Measurements from ENCODE around the gene ZNF296.

Gene ZNF296

DNA sequence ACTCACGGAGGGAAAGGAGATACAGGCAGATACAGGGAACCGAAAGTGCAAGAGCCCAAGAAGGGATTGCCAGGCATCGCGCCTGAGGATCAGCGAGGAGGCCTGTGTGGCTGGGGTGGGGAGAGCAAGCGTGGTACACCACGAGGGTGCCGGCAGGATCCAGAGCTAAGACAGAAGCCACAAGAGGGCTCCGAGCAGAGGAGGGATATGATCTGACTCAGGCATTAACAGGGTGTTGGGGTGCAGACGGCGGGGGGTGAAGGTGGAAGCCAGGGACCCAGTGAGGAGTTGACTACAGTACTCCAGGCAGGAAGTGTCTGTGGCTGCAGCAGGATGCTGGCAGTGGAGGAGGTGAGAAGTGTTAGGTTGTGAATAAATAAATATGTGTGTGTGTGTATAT lies 11.3 kb upstream of the ZNF296 start:
- Histone ChIP-seq H3K9me3 (no peaks in the 10 kb centered on the region), H3K27me3 (no peaks in the 10 kb centered on the region), H3K27ac (no peak overlapping the region), H3K36me3 (peaks cover 0 to 24% (median 6%) of the 10 kb centered on the region in 3 donors), H3K4me1 (peaks cover 0 to 9% (median 7%) of the 10 kb centered on the region in 4 donors), H3K4me3 (no peak overlapping the region)
- TF ChIP-seq, protein P1, sequence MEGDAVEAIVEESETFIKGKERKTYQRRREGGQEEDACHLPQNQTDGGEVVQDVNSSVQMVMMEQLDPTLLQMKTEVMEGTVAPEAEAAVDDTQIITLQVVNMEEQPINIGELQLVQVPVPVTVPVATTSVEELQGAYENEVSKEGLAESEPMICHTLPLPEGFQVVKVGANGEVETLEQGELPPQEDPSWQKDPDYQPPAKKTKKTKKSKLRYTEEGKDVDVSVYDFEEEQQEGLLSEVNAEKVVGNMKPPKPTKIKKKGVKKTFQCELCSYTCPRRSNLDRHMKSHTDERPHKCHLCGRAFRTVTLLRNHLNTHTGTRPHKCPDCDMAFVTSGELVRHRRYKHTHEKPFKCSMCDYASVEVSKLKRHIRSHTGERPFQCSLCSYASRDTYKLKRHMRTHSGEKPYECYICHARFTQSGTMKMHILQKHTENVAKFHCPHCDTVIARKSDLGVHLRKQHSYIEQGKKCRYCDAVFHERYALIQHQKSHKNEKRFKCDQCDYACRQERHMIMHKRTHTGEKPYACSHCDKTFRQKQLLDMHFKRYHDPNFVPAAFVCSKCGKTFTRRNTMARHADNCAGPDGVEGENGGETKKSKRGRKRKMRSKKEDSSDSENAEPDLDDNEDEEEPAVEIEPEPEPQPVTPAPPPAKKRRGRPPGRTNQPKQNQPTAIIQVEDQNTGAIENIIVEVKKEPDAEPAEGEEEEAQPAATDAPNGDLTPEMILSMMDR (IDR thresholded peaks at IDR 0.05), result no peak
- DNase-seq, result no peak
- intact Hi-C loops (cut with DNase I; ENCODE audit: low total_unique reads), result no loop called here

DNA sequence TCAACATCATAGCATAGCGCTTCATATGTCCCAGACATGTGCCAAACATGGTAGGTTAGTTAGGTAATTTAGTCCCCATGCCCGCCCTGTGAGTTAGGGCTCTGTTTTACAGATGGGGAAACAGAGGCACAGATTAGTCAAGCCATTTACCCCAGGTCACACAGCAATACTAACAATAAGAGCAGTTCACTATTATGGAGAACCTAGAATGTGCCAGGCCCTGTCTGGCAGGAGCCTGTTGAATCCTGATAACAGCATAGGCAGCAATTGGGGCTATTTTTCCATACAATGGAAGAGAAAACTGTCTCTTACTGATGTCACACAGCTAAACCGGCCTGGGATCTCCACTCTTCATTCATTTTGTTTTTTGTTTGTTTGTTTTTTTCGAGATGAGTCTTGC lies 10.2 kb upstream of the ZNF296 start:
- TF ChIP-seq, protein P1 (IDR thresholded peaks at IDR 0.05), result no peak
- Histone ChIP-seq H3K27me3 (no peaks in the 10 kb centered on the region), H3K36me3 (peaks cover 0 to 35% (median 12%) of the 10 kb centered on the region in 3 donors), H3K9me3 (no peaks in the 10 kb centered on the region), H3K4me3 (no peak overlapping the region), H3K27ac (no peak overlapping the region), H3K4me1 (peaks cover 0 to 9% (median 7%) of the 10 kb centered on the region in 4 donors)
- intact Hi-C loops (cut with DNase I; ENCODE audit: low total_unique reads), result no loop called here
- DNase-seq, result no peak

DNA sequence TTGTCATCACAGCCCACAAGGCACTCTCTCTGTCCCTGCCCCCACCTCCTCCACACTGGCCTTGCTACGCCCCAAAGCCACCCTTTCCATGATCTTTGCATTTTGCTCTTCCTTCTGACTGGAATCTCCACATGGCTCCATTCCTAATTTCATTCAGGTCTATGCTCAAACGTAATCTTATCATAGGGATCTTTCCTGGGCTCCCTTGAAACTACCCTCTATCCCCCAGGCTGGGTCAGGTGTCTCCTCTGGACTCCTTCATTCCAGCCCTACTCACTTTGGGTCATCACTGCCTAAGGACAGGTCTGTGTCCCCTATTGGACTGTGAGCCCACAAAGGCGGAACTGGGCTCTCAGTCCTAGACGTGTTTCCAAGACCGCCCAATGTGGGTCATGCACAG lies 5.9 kb upstream of the ZNF296 start:
- Histone ChIP-seq H3K4me3 (no peak overlapping the region), H3K36me3 (peaks cover 0 to 29% (median 12%) of the 10 kb centered on the region in 3 donors), H3K9me3 (no peaks in the 10 kb centered on the region), H3K4me1 (peaks cover 0 to 27% (median 19%) of the 10 kb centered on the region in 4 donors), H3K27ac (no peak overlapping the region), H3K27me3 (no peaks in the 10 kb centered on the region)
- TF ChIP-seq, protein P1 (IDR thresholded peaks at IDR 0.05), result no peak
- intact Hi-C loops (cut with DNase I; ENCODE audit: low total_unique reads), result no loop called here
- no peak for DNase-seq

DNA sequence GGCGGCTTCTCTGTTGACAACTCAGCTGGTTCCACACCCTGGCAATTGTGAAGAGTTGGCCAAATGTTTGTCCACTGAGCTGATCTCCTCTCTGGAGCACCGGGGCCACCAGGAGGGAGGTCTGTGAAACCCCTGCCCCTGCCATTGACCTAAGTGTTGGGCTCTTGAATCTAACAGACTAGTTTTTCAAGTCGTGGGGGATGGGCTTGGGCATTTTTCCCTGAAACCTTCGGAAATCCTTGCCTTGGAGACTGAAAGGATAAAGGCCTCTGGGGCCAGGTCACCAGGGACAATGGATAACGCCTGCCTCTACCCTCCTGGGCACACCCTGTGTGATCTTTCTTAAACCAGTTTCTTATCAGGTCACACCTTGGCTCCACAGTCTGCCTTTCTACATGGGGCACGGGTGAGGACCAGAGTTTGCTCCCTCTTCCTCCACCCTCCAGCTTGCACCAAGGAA lies 3.7 kb upstream of the ZNF296 start:
- Histone ChIP-seq H3K4me3 (peak overlapping the region; percentile 70 to 93), H3K27ac (peak overlapping the region in 1 of 2 donors; percentile 70), H3K4me1 (peaks cover 0 to 48% (median 29%) of the 10 kb centered on the region in 4 donors), H3K27me3 (no peaks in the 10 kb centered on the region), H3K9me3 (no peaks in the 10 kb centered on the region), H3K36me3 (peaks cover 0 to 21% (median 7%) of the 10 kb centered on the region in 3 donors)
- intact Hi-C loops (cut with DNase I; ENCODE audit: low total_unique reads), result no loop called here
- TF ChIP-seq, protein P1 (IDR thresholded peaks at IDR 0.05), result no peak
- no peak for DNase-seq

DNA sequence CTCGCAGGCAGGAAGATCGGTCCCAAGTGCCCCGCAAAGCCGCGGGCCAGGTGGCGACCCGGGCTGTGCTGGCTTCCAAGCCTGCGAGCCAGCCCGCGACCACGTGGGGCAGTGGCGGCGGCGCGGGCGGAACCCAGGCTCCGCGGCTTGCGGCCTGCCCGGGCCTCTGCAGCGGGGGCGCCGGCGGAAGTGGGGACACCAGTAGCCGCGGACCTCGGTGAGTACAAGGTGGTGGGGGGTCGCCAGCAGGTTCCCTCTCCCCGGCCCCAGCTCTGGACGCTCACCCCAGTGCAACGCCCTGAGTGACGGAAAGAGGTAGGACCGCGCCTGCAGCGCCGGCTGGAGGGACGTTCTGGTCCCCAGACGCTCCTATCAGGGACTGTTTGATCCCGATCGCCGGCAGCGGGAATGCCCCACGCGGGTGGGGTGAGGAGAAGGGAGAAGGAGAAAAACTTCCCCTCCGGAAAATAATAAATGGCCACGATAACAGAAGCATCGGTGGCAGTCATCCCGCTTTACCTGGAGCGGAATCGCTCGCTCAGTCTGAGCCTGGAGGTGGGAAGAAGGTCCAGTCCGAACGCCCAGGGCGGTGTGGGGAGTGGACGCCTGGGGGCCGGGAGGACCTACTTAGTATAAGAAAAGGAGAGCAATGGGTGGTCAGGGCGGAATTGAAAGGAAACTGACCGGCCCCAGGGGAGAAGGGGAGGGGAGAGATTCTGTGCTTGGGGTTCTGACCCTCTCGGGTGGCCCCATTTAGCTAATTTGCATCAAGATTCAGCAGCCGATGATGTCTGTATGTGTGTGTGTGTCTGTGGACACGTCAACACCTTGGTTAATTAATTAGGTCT lies 3.0 kb upstream of the ZNF296 start, which contains the start of gene GEMIN7:
Gene GEMIN7, plus strand, starts transcription at position 198 of the 848 bp plus-strand sequence. CDS start 10,855 bp downstream, outside the sequence.
- Histone ChIP-seq H3K27ac (peak within 1 kb of the TSS; percentile 70 to 71), H3K4me3 (peak within 1 kb of the TSS; percentile 70 to 93), H3K36me3 (peaks cover 0 to 15% (median 7%) of the 10 kb centered on the region in 3 donors), H3K4me1 (peaks cover 0 to 54% (median 29%) of the 10 kb centered on the region in 4 donors), H3K9me3 (no peaks in the 10 kb centered on the region), H3K27me3 (no peaks in the 10 kb centered on the region)
- intact Hi-C loops (cut with DNase I; ENCODE audit: low total_unique reads), result no loop called here
- DNase-seq, result peak; percentile 72 to 76
- TF ChIP-seq, protein P1 (IDR thresholded peaks at IDR 0.05), result peak in 1 of 2 experiments; percentile 21
